Adrenal gland (tissue), 5 donors: ENCODE measurements around the gene DCHS1.

Source experiments
- POLR2A ChIP-seq, 2 donors: fragments of 450-650 bp; IDR thresholded peaks; one replicate each; pipeline ENCODE4 v1.6.1; 2017; ENCODE audit warnings: antibody characterized with exemption in 2 of 2, mild to moderate bottlenecking in 2 of 2, moderate library complexity in 1 of 2
- TF ChIP-seq, protein P1 (sequence below), 6 experiments: fragments of 450-650 bp in 4 of 6; fragments of 200-600 bp in 2 of 6; sonication (generic) in 1 of 6; IDR thresholded peaks; 1 replicate in 5 of 6; 2 replicates in 1 of 6; pipeline versions ENCODE4 v1.5.1 to v1.8.0; 2016 to 2021; ENCODE audit warnings: antibody characterized with exemption in 6 of 6, mild to moderate bottlenecking in 2 of 6, moderate library complexity in 1 of 6
- donor health status: DM: no; HTN: no; CAD: no.

- TF ChIP-seq, protein P1, sequence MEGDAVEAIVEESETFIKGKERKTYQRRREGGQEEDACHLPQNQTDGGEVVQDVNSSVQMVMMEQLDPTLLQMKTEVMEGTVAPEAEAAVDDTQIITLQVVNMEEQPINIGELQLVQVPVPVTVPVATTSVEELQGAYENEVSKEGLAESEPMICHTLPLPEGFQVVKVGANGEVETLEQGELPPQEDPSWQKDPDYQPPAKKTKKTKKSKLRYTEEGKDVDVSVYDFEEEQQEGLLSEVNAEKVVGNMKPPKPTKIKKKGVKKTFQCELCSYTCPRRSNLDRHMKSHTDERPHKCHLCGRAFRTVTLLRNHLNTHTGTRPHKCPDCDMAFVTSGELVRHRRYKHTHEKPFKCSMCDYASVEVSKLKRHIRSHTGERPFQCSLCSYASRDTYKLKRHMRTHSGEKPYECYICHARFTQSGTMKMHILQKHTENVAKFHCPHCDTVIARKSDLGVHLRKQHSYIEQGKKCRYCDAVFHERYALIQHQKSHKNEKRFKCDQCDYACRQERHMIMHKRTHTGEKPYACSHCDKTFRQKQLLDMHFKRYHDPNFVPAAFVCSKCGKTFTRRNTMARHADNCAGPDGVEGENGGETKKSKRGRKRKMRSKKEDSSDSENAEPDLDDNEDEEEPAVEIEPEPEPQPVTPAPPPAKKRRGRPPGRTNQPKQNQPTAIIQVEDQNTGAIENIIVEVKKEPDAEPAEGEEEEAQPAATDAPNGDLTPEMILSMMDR (IDR thresholded peaks at IDR 0.05), result no peak
- no peak for TF ChIP-seq POLR2A (IDR thresholded peaks at IDR 0.05)
Observed at GRCh38 chr11:6636480-6636879, 19.1 kb downstream of the DCHS1 start.
